Endothelial cell (in vitro differentiated cells): Measurements from ENCODE around the gene RPS19BP1. TPM values are rescaled to one million over a fixed set of nuclear protein-coding genes. Genes with fewer than 3 reads are reported as not detected.

Source experiments
- DNase-seq: peaks from one replicate; pipeline ENCODE4 v3.0.0; 2021; ENCODE audit warnings: low spot score
- H3K27ac Mint-ChIP-seq: one replicate; pipeline ENCODE4 v1.8.0; 2021; ENCODE audit warnings: mixed read lengths, inconsistent platforms; ENCODE audit not compliant: unreplicated experiment
- H3K27me3 Mint-ChIP-seq: one replicate; pipeline ENCODE4 v1.8.0; 2021; ENCODE audit warnings: mild to moderate bottlenecking, moderate library complexity, mixed read lengths, inconsistent platforms; ENCODE audit not compliant: unreplicated experiment
- H3K36me3 Mint-ChIP-seq: one replicate; pipeline ENCODE4 v1.8.0; 2021; ENCODE audit warnings: mild to moderate bottlenecking, low read depth, mixed read lengths, inconsistent platforms; ENCODE audit not compliant: unreplicated experiment
- H3K4me1 Mint-ChIP-seq: one replicate; pipeline ENCODE4 v1.8.0; 2021; ENCODE audit warnings: mild to moderate bottlenecking, mixed read lengths, inconsistent platforms; ENCODE audit not compliant: unreplicated experiment
- H3K4me3 Mint-ChIP-seq: one replicate; pipeline ENCODE4 v1.8.0; 2021; ENCODE audit warnings: mild to moderate bottlenecking, mixed read lengths, inconsistent platforms; ENCODE audit not compliant: unreplicated experiment
- H3K9me3 Mint-ChIP-seq: one replicate; pipeline ENCODE4 v1.8.0; 2021; ENCODE audit warnings: mixed read lengths, inconsistent platforms; ENCODE audit not compliant: unreplicated experiment
- total RNA-seq: library from RNA; stranded (reverse); fragmentation: NEBNext Ultra II Directional; extraction: Animal tissue kit (Norgen Biotek cat#: 25700); gene quantifications from one replicate; pipeline ENCODE4 v1.2.1, GENCODE V29; 2021; ENCODE audit not compliant: unreplicated experiment
- TF ChIP-seq, protein P1 (sequence below): fragments of 200-600 bp; sonication (generic); IDR thresholded peaks from one replicate; pipeline ENCODE4 v1.5.0; 2021; ENCODE audit warnings: antibody characterized with exemption; ENCODE audit not compliant: unreplicated experiment

The RPS19BP1 gene
- total RNA-seq, 1 donor from 2014 or later, result 57.7 TPM

DNA sequence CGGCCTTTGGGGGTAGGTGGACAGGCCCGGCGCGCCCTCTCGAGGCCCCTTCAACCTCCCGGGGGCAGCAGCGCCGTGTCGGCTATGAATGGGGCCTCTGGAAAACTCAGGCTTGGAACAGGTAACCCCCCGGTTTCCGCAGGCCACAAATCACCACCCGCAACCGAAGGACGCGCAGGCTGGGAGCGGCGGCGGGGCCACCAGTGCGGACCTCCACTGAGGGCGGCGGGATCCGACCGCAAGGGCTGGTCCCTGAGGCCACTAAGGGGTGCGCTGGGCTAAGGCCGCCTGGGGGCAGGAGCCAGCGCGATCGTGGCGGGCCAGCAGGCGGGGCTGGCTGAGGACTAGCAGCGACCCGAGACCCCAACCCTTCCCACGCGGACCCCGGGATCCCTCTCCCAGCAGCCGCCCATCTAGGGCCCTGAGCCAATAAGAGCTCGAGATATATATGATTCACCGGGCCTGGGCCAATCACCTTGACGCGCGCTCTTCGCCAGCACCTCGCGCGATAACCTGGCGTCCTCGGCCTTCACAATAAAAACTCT is 12.8 kb downstream of the RPS19BP1 start:
- TF ChIP-seq, protein P1, sequence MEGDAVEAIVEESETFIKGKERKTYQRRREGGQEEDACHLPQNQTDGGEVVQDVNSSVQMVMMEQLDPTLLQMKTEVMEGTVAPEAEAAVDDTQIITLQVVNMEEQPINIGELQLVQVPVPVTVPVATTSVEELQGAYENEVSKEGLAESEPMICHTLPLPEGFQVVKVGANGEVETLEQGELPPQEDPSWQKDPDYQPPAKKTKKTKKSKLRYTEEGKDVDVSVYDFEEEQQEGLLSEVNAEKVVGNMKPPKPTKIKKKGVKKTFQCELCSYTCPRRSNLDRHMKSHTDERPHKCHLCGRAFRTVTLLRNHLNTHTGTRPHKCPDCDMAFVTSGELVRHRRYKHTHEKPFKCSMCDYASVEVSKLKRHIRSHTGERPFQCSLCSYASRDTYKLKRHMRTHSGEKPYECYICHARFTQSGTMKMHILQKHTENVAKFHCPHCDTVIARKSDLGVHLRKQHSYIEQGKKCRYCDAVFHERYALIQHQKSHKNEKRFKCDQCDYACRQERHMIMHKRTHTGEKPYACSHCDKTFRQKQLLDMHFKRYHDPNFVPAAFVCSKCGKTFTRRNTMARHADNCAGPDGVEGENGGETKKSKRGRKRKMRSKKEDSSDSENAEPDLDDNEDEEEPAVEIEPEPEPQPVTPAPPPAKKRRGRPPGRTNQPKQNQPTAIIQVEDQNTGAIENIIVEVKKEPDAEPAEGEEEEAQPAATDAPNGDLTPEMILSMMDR, result no peak
- H3K36me3 Mint-ChIP-seq, result peaks cover 42% of the 10 kb centered on the region
- H3K27me3 Mint-ChIP-seq, result peaks cover 15% of the 10 kb centered on the region
- peak; percentile 93 for DNase-seq
- H3K9me3 Mint-ChIP-seq, result no peaks in the 10 kb centered on the region
- peaks cover 44% of the 10 kb centered on the region for H3K4me1 Mint-ChIP-seq
- peak overlapping the region; percentile 100 for H3K27ac Mint-ChIP-seq
- peak overlapping the region; percentile 96 for H3K4me3 Mint-ChIP-seq

- TF ChIP-seq, protein P1, result no peak
- Mint-ChIP-seq H3K4me3 (peak overlapping the region; percentile 96), H3K9me3 (no peaks in the 10 kb centered on the region), H3K27me3 (peaks cover 17% of the 10 kb centered on the region), H3K36me3 (peaks cover 44% of the 10 kb centered on the region), H3K4me1 (peaks cover 46% of the 10 kb centered on the region), H3K27ac (peak overlapping the region; percentile 88)
- DNase-seq, result no peak
Measured at GRCh38 chr22:39518996-39519680, 13.4 kb downstream of the RPS19BP1 start.

- no peak for DNase-seq
- peaks cover 16% of the 10 kb centered on the region for H3K27me3 Mint-ChIP-seq
- TF ChIP-seq, protein P1, result no peak
- peaks cover 49% of the 10 kb centered on the region for H3K36me3 Mint-ChIP-seq
- peak overlapping the region; percentile 88 for H3K27ac Mint-ChIP-seq
- H3K4me3 Mint-ChIP-seq, result peak overlapping the region; percentile 96
- peaks cover 43% of the 10 kb centered on the region for H3K4me1 Mint-ChIP-seq
- H3K9me3 Mint-ChIP-seq, result no peaks in the 10 kb centered on the region
Measured at GRCh38 chr22:39518144-39518786, 14.3 kb downstream of the RPS19BP1 start.

GRCh38 chr22:39517470-39517869 is 15.1 kb downstream of the RPS19BP1 start:
- no peak overlapping the region for H3K27ac Mint-ChIP-seq
- H3K4me1 Mint-ChIP-seq, result peaks cover 38% of the 10 kb centered on the region
- peaks cover 11% of the 10 kb centered on the region for H3K27me3 Mint-ChIP-seq
- H3K36me3 Mint-ChIP-seq, result peaks cover 46% of the 10 kb centered on the region
- TF ChIP-seq, protein P1, result no peak
- no peak overlapping the region for H3K4me3 Mint-ChIP-seq
- H3K9me3 Mint-ChIP-seq, result no peaks in the 10 kb centered on the region
- no peak for DNase-seq
